HFFc6 (cell line): ENCODE results near the gene ITGAD. TPM values are rescaled to one million over a fixed set of nuclear protein-coding genes. Genes with fewer than 3 reads are reported as not detected.

ENCODE experiments used
- DNase-seq: peaks from one replicate; pipeline ENCODE4 v3.0.0-alpha.2; 2018
- H3K27ac Mint-ChIP-seq: 2 replicates; pipeline ENCODE4 v1.8.0; 2020; ENCODE audit warnings: mild to moderate bottlenecking, mixed read lengths
- H3K27me3 Mint-ChIP-seq: 2 replicates; pipeline ENCODE4 v1.8.0; 2021; ENCODE audit warnings: mild to moderate bottlenecking, moderate library complexity, mixed read lengths; ENCODE audit not compliant: insufficient read depth
- H3K36me3 Mint-ChIP-seq: 2 replicates; pipeline ENCODE4 v1.8.0; 2021; ENCODE audit warnings: low read depth, mixed read lengths
- H3K4me1 Mint-ChIP-seq: 2 replicates; pipeline ENCODE4 v1.8.0; 2020; ENCODE audit warnings: low read depth, mixed read lengths
- H3K4me3 Mint-ChIP-seq: 2 replicates; pipeline ENCODE4 v1.8.0; 2020; ENCODE audit warnings: mild to moderate bottlenecking, moderate library complexity, mixed read lengths
- H3K9me3 Mint-ChIP-seq: 2 replicates; pipeline ENCODE4 v1.8.0; 2020; ENCODE audit warnings: mild to moderate bottlenecking, mixed read lengths
- total RNA-seq, 6 experiments: library from RNA; stranded (reverse); fragmentation: NEBNext Ultra II Directional; extraction: Animal tissue kit (Norgen Biotek cat#: 25700); gene quantifications; 2 replicates in 1 of 6; 3 replicates in 5 of 6; pipeline ENCODE4 v1.2.3, GENCODE V29; 2021
- TF ChIP-seq, protein P1 (sequence below): fragments of 200-600 bp; sonication (generic); IDR thresholded peaks from 2 replicates; pipeline ENCODE4 v1.5.0; 2021; ENCODE audit warnings: antibody characterized with exemption, mild to moderate bottlenecking

The ITGAD gene
- total RNA-seq, 6 experiments from 2014 or later = not detected

- Mint-ChIP-seq H3K36me3 (peaks cover 17% of the 10 kb centered on the region), H3K9me3 (peaks cover 11% of the 10 kb centered on the region), H3K27ac (no peak overlapping the region), H3K27me3 (peaks cover 13% of the 10 kb centered on the region), H3K4me3 (no peak overlapping the region), H3K4me1 (peaks cover 23% of the 10 kb centered on the region)
- TF ChIP-seq, protein P1, sequence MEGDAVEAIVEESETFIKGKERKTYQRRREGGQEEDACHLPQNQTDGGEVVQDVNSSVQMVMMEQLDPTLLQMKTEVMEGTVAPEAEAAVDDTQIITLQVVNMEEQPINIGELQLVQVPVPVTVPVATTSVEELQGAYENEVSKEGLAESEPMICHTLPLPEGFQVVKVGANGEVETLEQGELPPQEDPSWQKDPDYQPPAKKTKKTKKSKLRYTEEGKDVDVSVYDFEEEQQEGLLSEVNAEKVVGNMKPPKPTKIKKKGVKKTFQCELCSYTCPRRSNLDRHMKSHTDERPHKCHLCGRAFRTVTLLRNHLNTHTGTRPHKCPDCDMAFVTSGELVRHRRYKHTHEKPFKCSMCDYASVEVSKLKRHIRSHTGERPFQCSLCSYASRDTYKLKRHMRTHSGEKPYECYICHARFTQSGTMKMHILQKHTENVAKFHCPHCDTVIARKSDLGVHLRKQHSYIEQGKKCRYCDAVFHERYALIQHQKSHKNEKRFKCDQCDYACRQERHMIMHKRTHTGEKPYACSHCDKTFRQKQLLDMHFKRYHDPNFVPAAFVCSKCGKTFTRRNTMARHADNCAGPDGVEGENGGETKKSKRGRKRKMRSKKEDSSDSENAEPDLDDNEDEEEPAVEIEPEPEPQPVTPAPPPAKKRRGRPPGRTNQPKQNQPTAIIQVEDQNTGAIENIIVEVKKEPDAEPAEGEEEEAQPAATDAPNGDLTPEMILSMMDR = no peak
- DNase-seq = no peak
Measured at GRCh38 chr16:31400191-31400590, 7.1 kb downstream of the ITGAD start.

DNA sequence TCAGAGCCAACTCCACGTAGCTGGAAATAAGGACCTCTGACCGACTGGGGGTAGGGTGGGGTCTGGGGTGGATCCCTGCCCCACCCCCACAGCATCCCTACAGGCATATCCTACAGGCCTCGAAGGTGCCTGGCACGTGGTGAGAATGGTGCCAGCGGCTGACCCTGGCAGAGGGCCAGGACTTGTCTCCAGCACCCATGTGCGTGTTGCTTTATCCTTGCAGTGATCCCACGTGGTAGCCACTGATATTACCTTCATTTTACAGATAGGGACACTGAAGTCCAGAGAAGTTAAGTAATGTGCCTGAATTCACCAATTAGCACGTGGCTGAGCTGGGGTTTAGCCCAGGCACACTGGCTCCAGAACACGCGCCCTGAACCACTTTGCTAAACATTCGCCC, 8.3 kb downstream of the ITGAD start:
- TF ChIP-seq, protein P1 = no peak
- DNase-seq = no peak
- H3K9me3 Mint-ChIP-seq = peaks cover 11% of the 10 kb centered on the region
- H3K36me3 Mint-ChIP-seq = peaks cover 17% of the 10 kb centered on the region
- H3K4me1 Mint-ChIP-seq = peaks cover 23% of the 10 kb centered on the region
- H3K27ac Mint-ChIP-seq = no peak overlapping the region
- no peak overlapping the region for H3K4me3 Mint-ChIP-seq
- peaks cover 13% of the 10 kb centered on the region for H3K27me3 Mint-ChIP-seq

GRCh38 chr16:31402687-31403086, 9.6 kb downstream of the ITGAD start:
- DNase-seq = peak; percentile 22
- H3K4me3 Mint-ChIP-seq = peak overlapping the region; percentile 49; the same call in 1 of the 2 replicates
- peaks cover 23% of the 10 kb centered on the region for H3K4me1 Mint-ChIP-seq
- TF ChIP-seq, protein P1 = no peak
- H3K36me3 Mint-ChIP-seq = peaks cover 17% of the 10 kb centered on the region
- peaks cover 11% of the 10 kb centered on the region for H3K9me3 Mint-ChIP-seq
- H3K27me3 Mint-ChIP-seq = peaks cover 11% of the 10 kb centered on the region
- no peak overlapping the region for H3K27ac Mint-ChIP-seq

DNA sequence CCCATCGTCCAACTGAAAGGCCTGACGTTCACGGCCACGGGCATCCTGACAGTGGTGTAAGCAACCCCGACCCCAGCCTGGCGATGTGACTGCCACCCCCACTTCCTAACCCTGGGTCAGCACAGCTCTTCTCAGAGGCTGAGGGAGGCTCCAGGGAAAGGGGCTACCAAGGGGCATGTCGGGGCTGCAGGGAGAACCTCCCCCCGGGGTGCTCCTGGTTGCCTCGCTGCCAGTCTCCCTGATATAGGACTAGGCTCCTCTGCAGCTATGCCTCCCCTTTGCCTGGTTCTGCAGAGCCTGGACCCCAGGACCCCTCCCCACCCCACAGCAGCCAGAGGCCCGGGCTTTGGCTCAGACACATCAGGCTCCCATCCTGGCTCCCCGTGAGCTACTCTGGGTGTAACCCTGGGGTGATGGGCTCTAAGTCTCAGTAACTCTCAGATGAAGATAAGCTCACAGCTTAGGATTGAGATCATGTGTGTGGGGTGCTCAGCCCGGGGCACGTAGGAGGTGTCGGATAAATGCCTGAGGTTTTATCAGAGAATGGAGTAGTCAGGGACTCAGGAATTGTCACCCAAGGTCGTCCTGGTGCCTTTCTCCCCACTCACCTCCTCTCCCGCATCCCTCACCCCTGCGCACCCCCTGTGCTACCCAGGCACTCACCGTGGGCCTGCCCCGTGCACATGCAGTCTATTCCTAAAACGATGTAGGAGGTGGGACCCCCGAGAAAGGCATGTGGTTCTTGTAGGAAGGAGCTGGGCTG, 10.6 kb downstream of the ITGAD start:
- peak overlapping the region; percentile 88 for H3K4me3 Mint-ChIP-seq
- H3K36me3 Mint-ChIP-seq = peaks cover 15% of the 10 kb centered on the region
- H3K27ac Mint-ChIP-seq = no peak overlapping the region
- H3K4me1 Mint-ChIP-seq = peaks cover 28% of the 10 kb centered on the region
- peaks cover 12% of the 10 kb centered on the region for H3K27me3 Mint-ChIP-seq
- H3K9me3 Mint-ChIP-seq = peaks cover 11% of the 10 kb centered on the region
- no peak for DNase-seq
- TF ChIP-seq, protein P1 = no peak

DNA sequence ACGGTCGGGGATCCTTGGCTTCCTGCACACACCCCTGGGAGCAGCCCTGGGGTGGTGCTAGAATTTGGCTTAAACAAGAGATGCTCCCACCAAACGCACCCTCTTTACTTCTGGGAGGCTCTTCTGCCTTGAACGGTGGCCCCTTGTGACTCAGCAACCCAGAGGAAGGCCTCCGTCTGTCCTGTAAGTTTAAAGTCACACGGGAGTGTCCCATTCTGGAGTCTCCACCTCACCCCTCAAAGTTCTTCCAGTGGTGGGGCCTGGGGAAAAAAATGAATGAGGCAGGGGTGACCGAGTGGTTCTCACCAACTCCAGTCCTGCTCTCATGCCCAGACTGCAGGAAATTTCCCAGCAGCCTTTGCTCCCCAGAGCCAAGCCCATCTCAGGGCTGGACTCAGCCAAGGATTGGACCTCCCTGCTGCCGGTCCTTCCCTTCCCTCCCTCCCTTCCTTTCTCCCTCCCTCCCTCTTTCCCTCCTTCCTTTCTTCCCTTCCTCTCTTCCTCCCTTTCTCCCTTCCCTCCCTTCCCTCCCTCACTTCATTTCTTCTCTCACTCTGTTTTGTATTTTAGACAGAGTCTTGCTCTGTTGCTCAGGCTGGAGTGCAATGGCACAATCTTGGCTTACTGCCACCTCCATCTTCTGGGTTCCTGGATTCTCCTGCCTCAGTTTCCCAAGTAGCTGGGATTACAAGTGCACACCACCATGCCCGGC, 11.4 kb downstream of the ITGAD start:
- Mint-ChIP-seq H3K36me3 (peaks cover 8% of the 10 kb centered on the region), H3K27me3 (peaks cover 14% of the 10 kb centered on the region), H3K27ac (peak overlapping the region; percentile 26; the same call in 1 of the 2 replicates), H3K9me3 (peaks cover 6% of the 10 kb centered on the region), H3K4me3 (peak overlapping the region; percentile 88), H3K4me1 (peaks cover 35% of the 10 kb centered on the region)
- TF ChIP-seq, protein P1 = no peak
- no peak for DNase-seq
